Loucy (cell line): ENCODE results near the gene EMC10.

ENCODE experiments used
- H2AFZ ChIP-seq: fragments of 200-600 bp; sonication (generic); 2 replicates; pipeline ENCODE4 v1.6.0; 2016; ENCODE audit warnings: antibody characterized with exemption, mild to moderate bottlenecking, low read length, moderate library complexity
- H3F3A ChIP-seq: fragments of 200-600 bp; 2 replicates; pipeline ENCODE4 v1.6.0; 2016; ENCODE audit warnings: antibody characterized with exemption, low read depth, mild to moderate bottlenecking
- H3K27me3 ChIP-seq: fragments of 200-600 bp; sonication (generic); 2 replicates; pipeline ENCODE4 v1.6.1; 2014; ENCODE audit warnings: low read length, mild to moderate bottlenecking; ENCODE audit not compliant: insufficient read depth, poor library complexity, severe bottlenecking
- H3K36me3 ChIP-seq: fragments of 200-600 bp; sonication (generic); 2 replicates; pipeline ENCODE4 v1.6.1; 2016; ENCODE audit warnings: low read length; ENCODE audit not compliant: insufficient read depth
- H3K4me1 ChIP-seq: fragments of 200-600 bp; sonication (generic); 2 replicates; pipeline ENCODE4 v1.5.1; 2014; ENCODE audit warnings: low read length, mild to moderate bottlenecking; ENCODE audit not compliant: insufficient read depth, poor library complexity, severe bottlenecking
- H3K4me2 ChIP-seq: fragments of 200-600 bp; sonication (generic); 2 replicates; pipeline ENCODE4 v1.6.0; 2014; ENCODE audit warnings: antibody characterized with exemption, low read length, low read depth, mild to moderate bottlenecking; ENCODE audit not compliant: poor library complexity, severe bottlenecking
- H3K4me3 ChIP-seq: fragments of 200-600 bp; sonication (generic); 2 replicates; pipeline ENCODE4 v1.5.1; 2014; ENCODE audit warnings: low read length, mild to moderate bottlenecking, mixed read lengths; ENCODE audit not compliant: poor library complexity, severe bottlenecking
- H3K79me2 ChIP-seq: fragments of 200-600 bp; sonication (generic); 2 replicates; pipeline ENCODE4 v1.6.1; 2014; ENCODE audit warnings: low read length; ENCODE audit not compliant: insufficient read depth
- H3K9ac ChIP-seq: fragments of 200-600 bp; sonication (generic); 2 replicates; pipeline ENCODE4 v1.6.0; 2014; ENCODE audit warnings: mild to moderate bottlenecking, low read depth, low read length, moderate library complexity; ENCODE audit not compliant: poor library complexity, severe bottlenecking
- H3K9me2 ChIP-seq: fragments of 200-600 bp; sonication (generic); replicated peaks from 2 replicates; pipeline ENCODE4 v1.6.1; 2016; ENCODE audit warnings: low read depth, low read length, mixed read lengths
- H3K9me3 ChIP-seq: fragments of 200-600 bp; sonication (generic); 2 replicates; pipeline ENCODE4 v1.6.1; 2014; ENCODE audit warnings: mild to moderate bottlenecking, antibody characterized with exemption, low read length, low read depth; ENCODE audit not compliant: insufficient read depth
- H4K20me1 ChIP-seq: fragments of 200-600 bp; sonication (generic); 2 replicates; pipeline ENCODE4 v1.6.0; 2014; ENCODE audit warnings: antibody characterized with exemption, low read length, mild to moderate bottlenecking; ENCODE audit not compliant: insufficient read depth, poor library complexity, severe bottlenecking
- CTCF ChIP-seq: fragments of 200-600 bp; sonication (generic); conservative IDR thresholded peaks from 2 replicates; pipeline ENCODE4 v1.5.1; 2014; ENCODE audit warnings: mild to moderate bottlenecking, antibody characterized with exemption, low read length
- EZH2phosphoT487 ChIP-seq: fragments of 200-600 bp; IDR thresholded peaks from 2 replicates; pipeline ENCODE4 v1.6.1; 2018; ENCODE audit warnings: antibody characterized with exemption, mild to moderate bottlenecking, moderate library complexity, borderline replicate concordance

EMC10 gene

GRCh38 chr19:50508843-50509190, 32.5 kb downstream of the EMC10 start:
- H3F3A ChIP-seq, result no peaks in the 10 kb centered on the region
- no peaks in the 10 kb centered on the region for H3K27me3 ChIP-seq
- H3K4me2 ChIP-seq, result no peak overlapping the region
- no peaks in the 10 kb centered on the region for H3K36me3 ChIP-seq
- H3K9me2 ChIP-seq, result no peaks in the 10 kb centered on the region
- no peak overlapping the region for H2AFZ ChIP-seq
- H3K79me2 ChIP-seq, result no peaks in the 10 kb centered on the region
- TF ChIP-seq EZH2phosphoT487, result no peak
- no peak for TF ChIP-seq CTCF
- H4K20me1 ChIP-seq, result no peaks in the 10 kb centered on the region
- no peak overlapping the region for H3K9ac ChIP-seq
- H3K9me3 ChIP-seq, result no peaks in the 10 kb centered on the region
- peaks cover 8% of the 10 kb centered on the region for H3K4me1 ChIP-seq
- H3K4me3 ChIP-seq, result no peak overlapping the region

- Histone ChIP-seq H3K27me3 (no peaks in the 10 kb centered on the region), H3K9ac (no peak overlapping the region), H3K9me2 (no peaks in the 10 kb centered on the region), H4K20me1 (no peaks in the 10 kb centered on the region), H3K4me1 (peaks cover 8% of the 10 kb centered on the region), H3K79me2 (no peaks in the 10 kb centered on the region), H3K9me3 (no peaks in the 10 kb centered on the region), H2AFZ (no peak overlapping the region), H3K4me3 (no peak overlapping the region), H3F3A (no peaks in the 10 kb centered on the region), H3K4me2 (no peak overlapping the region), H3K36me3 (no peaks in the 10 kb centered on the region)
- no peak for TF ChIP-seq EZH2phosphoT487
- no peak for TF ChIP-seq CTCF
Measured at GRCh38 chr19:50509366-50509765, 33.1 kb downstream of the EMC10 start.

GRCh38 chr19:50510121-50510670, 33.9 kb downstream of the EMC10 start:
- Histone ChIP-seq H2AFZ (0 out of 2 replicates have a peak overlapping the region, but pooled peaks have one; percentile 78), H3K36me3 (no peaks in the 10 kb centered on the region), H3K4me1 (peaks cover 8% of the 10 kb centered on the region), H3K4me2 (peak overlapping the region; percentile 71), H3K9me3 (no peaks in the 10 kb centered on the region), H3K4me3 (peak overlapping the region; percentile 78), H3K9ac (peak overlapping the region; percentile 63), H3F3A (no peaks in the 10 kb centered on the region), H3K27me3 (no peaks in the 10 kb centered on the region), H4K20me1 (no peaks in the 10 kb centered on the region), H3K9me2 (no peaks in the 10 kb centered on the region), H3K79me2 (no peaks in the 10 kb centered on the region)
- TF ChIP-seq EZH2phosphoT487, result no peak

GRCh38 chr19:50510700-50511068, 34.4 kb downstream of the EMC10 start:
- TF ChIP-seq EZH2phosphoT487 (no peak), CTCF (no peak)
- Histone ChIP-seq H3F3A (no peaks in the 10 kb centered on the region), H3K9me2 (no peaks in the 10 kb centered on the region), H4K20me1 (no peaks in the 10 kb centered on the region), H2AFZ (peak overlapping the region; percentile 78), H3K9ac (peak overlapping the region; percentile 63), H3K79me2 (no peaks in the 10 kb centered on the region), H3K36me3 (no peaks in the 10 kb centered on the region), H3K4me2 (peak overlapping the region; percentile 71), H3K4me1 (peaks cover 8% of the 10 kb centered on the region), H3K9me3 (no peaks in the 10 kb centered on the region), H3K27me3 (no peaks in the 10 kb centered on the region), H3K4me3 (peak overlapping the region; percentile 78)
